Renal cortical epithelial cell (primary cell): ENCODE results near the gene PCDH11Y. TPM values are rescaled to one million over a fixed set of nuclear protein-coding genes. Genes with fewer than 3 reads are reported as not detected.
"Not testable (repeated sequence)": the region's sequence is repeated elsewhere in the genome, so short reads cannot be mapped to it uniquely, and the experiment has no call there.

Experiments
- DNase-seq: peaks from one replicate; pipeline ENCODE4 v3.0.0-alpha.2; 2011; ENCODE audit warnings: low read depth
- total RNA-seq: library from RNA; depleted of rRNA; stranded (reverse); fragments of >200 nt; gene quantifications from 2 replicates; pipeline ENCODE4 v1.2.3, GENCODE V29; 2014

Gene PCDH11Y
- total RNA-seq, result not detected in 2 replicates

- not testable (repeated sequence) for DNase-seq
These were observed at the start of gene PCDH11Y for GRCh38 chrY:5000057-5000456. Gene PCDH11Y (plus strand): TSS chrY:5000296. CDS start chrY:5057100, 56,804 bp downstream.

- DNase-seq, result not testable (repeated sequence)
These were observed 32.2 kb upstream of the PCDH11Y start for GRCh38 chrY:4967894-4968293.

GRCh38 chrY:4991743-4992400, 8.2 kb upstream of the PCDH11Y start:
- not testable (repeated sequence) for DNase-seq

- DNase-seq, result not testable (repeated sequence)
These were observed 5.2 kb upstream of the PCDH11Y start for GRCh38 chrY:4994892-4995291.

- not testable (repeated sequence) for DNase-seq
These were observed 2.5 kb downstream of the PCDH11Y start for GRCh38 chrY:5002476-5003184.

- not testable (repeated sequence) for DNase-seq
These were observed 39.0 kb downstream of the PCDH11Y start for GRCh38 chrY:5038972-5039523.

GRCh38 chrY:5083017-5083416, 82.9 kb downstream of the PCDH11Y start:
- DNase-seq, result not testable (repeated sequence)

- DNase-seq, result not testable (repeated sequence)
These were observed 182.9 kb downstream of the PCDH11Y start for GRCh38 chrY:5182998-5183397.

GRCh38 chrY:5215116-5215515, 215.0 kb downstream of the PCDH11Y start:
- DNase-seq, result not testable (repeated sequence)

GRCh38 chrY:5324931-5325330, 324.8 kb downstream of the PCDH11Y start:
- not testable (repeated sequence) for DNase-seq

GRCh38 chrY:5342220-5342619, 342.1 kb downstream of the PCDH11Y start:
- not testable (repeated sequence) for DNase-seq

GRCh38 chrY:5543705-5544104, 543.6 kb downstream of the PCDH11Y start:
- DNase-seq, result not testable (repeated sequence)

- DNase-seq, result not testable (repeated sequence)
These were observed 638.5 kb downstream of the PCDH11Y start for GRCh38 chrY:5638589-5638988.

- peak; percentile 1 for DNase-seq
These were observed 679.2 kb downstream of the PCDH11Y start for GRCh38 chrY:5679265-5679664.

GRCh38 chrY:5708727-5709126, 708.6 kb downstream of the PCDH11Y start:
- DNase-seq, result not testable (repeated sequence)

- DNase-seq, result not testable (repeated sequence)
These were observed 709.8 kb downstream of the PCDH11Y start for GRCh38 chrY:5709788-5710381.

- not testable (repeated sequence) for DNase-seq
These were observed 761.3 kb downstream of the PCDH11Y start for GRCh38 chrY:5761403-5761802.

GRCh38 chrY:5776485-5776884, 776.4 kb downstream of the PCDH11Y start:
- not testable (repeated sequence) for DNase-seq
